GM12878 (cell line): ENCODE results near the gene GKN2. TPM values are rescaled to one million over a fixed set of nuclear protein-coding genes. Genes with fewer than 3 reads are reported as not detected.

Experiments
- ATAC-seq: fragments of 200-7000 bp; cut with Tn5 transposase; 3 replicates; pipeline ENCODE4 v1.9.1; 2020; ENCODE audit warnings: mild to moderate bottlenecking, moderate library complexity
- BruUV-seq: library from RNA; stranded (reverse); fragments of 400-500 nt; replicated peaks from 2 replicates; lab custom pipeline; 2021; lab: Mats Ljungman, UMichigan
- CTCF ChIA-PET: fragments of 300-600 bp; sonication (Branson Sonifier 250); formaldehyde crosslinking; extraction: SDS; loops from one replicate; lab custom pipeline; 2021; ENCODE audit warnings: inconsistent platforms; lab: Yijun Ruan, JAX
- POLR2A ChIA-PET: fragments of 350-600 bp; formaldehyde crosslinking; extraction: SDS; loops from one replicate; lab custom pipeline; 2021; ENCODE audit warnings: inconsistent platforms; lab: Charles Lee
- RAD21 ChIA-PET: fragments of 300-600 bp; sonication (Branson Sonifier 250); formaldehyde crosslinking; loops from one replicate; lab custom pipeline; 2023; ENCODE audit warnings: antibody characterized with exemption; ENCODE audit not compliant: unreplicated experiment; lab: Charles Lee
- SMC1A ChIA-PET: fragments of 300-600 bp; sonication (Branson Sonifier 250); formaldehyde crosslinking; loops from one replicate; lab custom pipeline; 2023; ENCODE audit not compliant: unreplicated experiment, uncharacterized antibody; lab: Charles Lee
- DNase-seq: peaks from one replicate; pipeline ENCODE4 v3.0.0-alpha.2; 2011; ENCODE audit warnings: low read depth, low spot score
- FAIRE-seq: peaks from 3 replicates; lab custom pipeline; 2011; peaks lifted over from hg19 to GRCh38; lab: Jason Lieb, UNC
- H2AFZ ChIP-seq: 2 replicates; pipeline ENCODE4 v1.6.0; 2011; ENCODE audit warnings: low read depth, low read length, control low read depth; ENCODE audit not compliant: control insufficient read depth
- H3K27ac ChIP-seq: 2 replicates; pipeline ENCODE4 v1.5.1; 2011; ENCODE audit warnings: control low read depth; ENCODE audit not compliant: control insufficient read depth, insufficient read depth
- H3K27me3 ChIP-seq, 2 experiments: replicated peaks in 1 of 2; 2 replicates each; pipeline versions ENCODE4 v1.6.0 to v1.6.1; 2011; ENCODE audit warnings: low read length in 1 of 2; ENCODE audit not compliant: control insufficient read depth in 2 of 2, insufficient read depth in 2 of 2
- H3K36me3 ChIP-seq, 2 experiments: 2 replicates each; pipeline ENCODE4 v1.5.1; 2011; ENCODE audit warnings: low read length in 1 of 2; ENCODE audit not compliant: control insufficient read depth in 2 of 2, insufficient read depth in 2 of 2
- H3K4me1 ChIP-seq: 2 replicates; pipeline ENCODE4 v1.6.1; 2011; ENCODE audit warnings: mild to moderate bottlenecking, low read length, moderate library complexity, mixed read lengths; ENCODE audit not compliant: control insufficient read depth, insufficient read depth
- H3K4me2 ChIP-seq: 2 replicates; pipeline ENCODE4 v1.6.0; 2011; ENCODE audit warnings: control low read depth; ENCODE audit not compliant: control insufficient read depth, insufficient read depth
- H3K4me3 ChIP-seq: fragments of 200-600 bp; sonication (generic); 2 replicates; pipeline ENCODE4 v1.5.1; 2016
- H3K79me2 ChIP-seq: 2 replicates; pipeline ENCODE4 v1.6.0; 2011; ENCODE audit warnings: low read length; ENCODE audit not compliant: control insufficient read depth, insufficient read depth
- H3K9ac ChIP-seq: 2 replicates; pipeline ENCODE4 v1.8.0; 2011; ENCODE audit warnings: low read length, control low read depth, mixed read lengths; ENCODE audit not compliant: control insufficient read depth, insufficient read depth
- H3K9me3 ChIP-seq: replicated peaks from 3 replicates; pipeline ENCODE4 v1.5.1; 2011; ENCODE audit warnings: mild to moderate bottlenecking, low read length; ENCODE audit not compliant: control insufficient read depth, insufficient read depth
- H4K20me1 ChIP-seq: 2 replicates; pipeline ENCODE4 v1.6.0; 2011; ENCODE audit not compliant: control insufficient read depth, insufficient read depth
- ASH2L ChIP-seq: fragments of 300-600, 200-600 bp; sonication (generic); IDR thresholded peaks from 2 replicates; pipeline ENCODE4 v1.6.1; 2017; ENCODE audit warnings: low read depth, mild to moderate bottlenecking, borderline replicate concordance
- CBX5 ChIP-seq: sonication (generic); IDR thresholded peaks from 2 replicates; pipeline ENCODE4 v1.6.1; 2016; ENCODE audit warnings: low read depth, moderate library complexity, mild to moderate bottlenecking, inconsistent platforms
- CHD2 ChIP-seq: IDR thresholded peaks from 2 replicates; pipeline ENCODE4 v1.6.1; 2011; ENCODE audit warnings: low read depth, low read length, improper control_type of control experiment, borderline replicate concordance
- FOXM1 ChIP-seq: IDR thresholded peaks from 2 replicates; pipeline ENCODE4 v1.6.1; 2012; ENCODE audit warnings: low read depth, mild to moderate bottlenecking, inconsistent platforms, low read length, moderate library complexity
- MYB ChIP-seq: fragments of 150-350 bp; IDR thresholded peaks from 2 replicates; pipeline ENCODE4 v1.6.1; 2014; ENCODE audit warnings: mild to moderate bottlenecking, low read depth, low read length, borderline replicate concordance
- NR2F1 ChIP-seq: fragments of 450-650 bp; conservative IDR thresholded peaks from 2 replicates; pipeline ENCODE4 v1.6.1; 2017; ENCODE audit warnings: mild to moderate bottlenecking
- NRF1 ChIP-seq: conservative IDR thresholded peaks from 2 replicates; pipeline ENCODE4 v1.6.1; 2011; ENCODE audit warnings: mild to moderate bottlenecking, low read depth, low read length, improper control_type of control experiment
- PAX8 ChIP-seq: fragments of 450-650 bp; IDR thresholded peaks from 2 replicates; pipeline ENCODE4 v1.6.1; 2017; ENCODE audit warnings: mild to moderate bottlenecking, moderate library complexity
- SRF ChIP-seq, 2 experiments: IDR thresholded peaks; 2 replicates each; pipeline ENCODE4 v1.6.1; 2011; ENCODE audit warnings: low read depth in 2 of 2, low read length in 2 of 2, mild to moderate bottlenecking in 1 of 2, moderate library complexity in 1 of 2
- ZNF217 ChIP-seq: fragments of 450-650 bp; IDR thresholded peaks from 2 replicates; pipeline ENCODE4 v1.6.1; 2017; ENCODE audit warnings: antibody characterized with exemption, mild to moderate bottlenecking
- WGBS: methylation state at CpG from one replicate; pipeline ENCODE4 v1.1.6; 2016; ENCODE audit warnings: low lambda C conversion rate; ENCODE audit not compliant: insufficient replicate concordance, insufficient coverage; ENCODE audit errors: missing lambda C conversion rate; 5-methylcytosine and 5-hydroxymethylcytosine counted together
- in situ Hi-C: fragments of 300-500 bp; cut with MboI; formaldehyde crosslinking; loops from 9 replicates; pipeline ENCODE4 v1.14.3; 2018; ENCODE audit warnings: mixed read lengths
- intact Hi-C: fragments of 100-400 bp; cut with micrococcal nuclease; formaldehyde crosslinking; loops from one replicate; pipeline ENCODE4 v1.14.2; 2022; ENCODE audit not compliant: unreplicated experiment
- polyA plus RNA-seq, 11 experiments: library from polyadenylated mRNA; depleted of rRNA in 4 of 11; unstranded in 6 of 11; stranded (reverse) in 5 of 11; fragments of >200 nt; fragmentation: Nextera tagmentation in 4 of 11; fragmentation: Illumina TruSeq in 1 of 11; extraction: Ambion mirVana in 4 of 11; extraction: Trizol in 1 of 11; gene quantifications; 1 replicate in 1 of 11; 2 replicates in 10 of 11; pipeline versions ENCODE4 v1.2.1 to v1.2.3, GENCODE V29; 2011 to 2016; ENCODE audit warnings: inconsistent platforms in 2 of 11, missing spikeins in 2 of 11, low read depth in 1 of 11
- total RNA-seq, 4 experiments: library from RNA; depleted of rRNA in 3 of 4; stranded (reverse); fragments of >200 nt in 3 of 4; fragmentation: Illumina TruSeq in 1 of 4; extraction: Trizol in 1 of 4; gene quantifications; 2 replicates each; pipeline versions ENCODE4 v1.2.1 to v1.2.3, GENCODE V29; 2013 to 2021
- TF ChIP-seq, protein P1 (sequence below): fragments of 450-650 bp; IDR thresholded peaks from 2 replicates; pipeline ENCODE4 v1.6.1; 2016; ENCODE audit warnings: mild to moderate bottlenecking, moderate library complexity, borderline replicate concordance
- TF ChIP-seq, protein P2 (sequence below): IDR thresholded peaks from 2 replicates; pipeline ENCODE4 v1.6.1; 2012; ENCODE audit warnings: low read depth, low read length, improper control_type of control experiment
- TF ChIP-seq, protein P3 (sequence below): fragments of 150-350 bp; IDR thresholded peaks from 2 replicates; pipeline ENCODE4 v1.6.1; 2014; ENCODE audit warnings: mild to moderate bottlenecking, low read depth, low read length
- TF ChIP-seq, protein P4 (sequence below): fragments of 450-650 bp; formaldehyde crosslinking; IDR thresholded peaks from 2 replicates; pipeline ENCODE4 v1.5.0; 2022; ENCODE audit warnings: mild to moderate bottlenecking, missing genetic modification characterization

The GKN2 gene
- total and polyA plus RNA-seq, 10 of the 15 experiments (the other 5 are each of a cell fraction or from before 2014, with no cell fraction given): not detected

DNA sequence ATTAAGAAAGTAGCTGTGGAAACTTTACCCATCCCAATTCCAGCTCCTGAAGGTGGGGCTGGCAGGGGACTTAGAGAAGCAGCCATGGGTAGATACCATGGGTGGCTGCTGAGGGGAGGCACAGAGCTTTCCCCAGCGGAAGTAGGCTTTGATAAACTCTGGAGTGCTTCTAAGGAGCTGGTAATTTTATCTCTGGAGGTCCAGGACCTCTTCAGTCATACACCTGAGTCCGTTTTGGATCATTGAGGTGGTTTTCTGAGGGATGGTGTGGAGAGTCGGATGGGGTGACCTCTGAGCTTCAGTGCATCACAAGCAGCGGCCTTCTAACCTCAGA is 44.8 kb downstream of the GKN2 start:
- intact Hi-C loops: no loop called here
- in situ Hi-C loops: loop anchor here (5.0 kb wide), 1 partner anchor 156 kb away; no protein-coding TSS in a partner anchor
- ATAC-seq: no peak; the same call in 2 of the 3 replicates
- DNase-seq: no peak
- RAD21 ChIA-PET: interaction anchor here (1.1 to 2.7 kb wide), 4 partner anchors 156 to 444 kb away, joined by 4 to 9 read pairs (median 6); no protein-coding TSS in a partner anchor
- Histone ChIP-seq H4K20me1 (no peaks in the 10 kb centered on the region), H3K36me3 (no peaks in the 10 kb centered on the region), H2AFZ (peak overlapping the region; percentile 79), H3K9me3 (no peaks in the 10 kb centered on the region; the same call in 2 of the 3 replicates), H3K4me2 (peak overlapping the region; percentile 49; the same call in 1 of the 2 replicates), H3K79me2 (no peaks in the 10 kb centered on the region), H3K27me3 (no peaks in the 10 kb centered on the region; a peak in 1 of 4 replicates), H3K9ac (peak overlapping the region; percentile 12; the same call in 1 of the 2 replicates), H3K4me3 (no peak overlapping the region), H3K4me1 (peaks cover 16% of the 10 kb centered on the region), H3K27ac (peak overlapping the region; percentile 93)
- CTCF ChIA-PET: interaction anchor here (0.8 to 5.0 kb wide), 14 partner anchors 10 to 443 kb away, joined by 3 to 48 read pairs (median 4); partner anchors contain the start of genes APLF and FBXO48
- FAIRE-seq: no peak
- no TSS peak for BruUV-seq
- 2% methylated on average over 4 of the region's 4 CpGs for WGBS
- POLR2A ChIA-PET: no interaction called here
- SMC1A ChIA-PET: interaction anchor here (1.0 to 2.7 kb wide), 11 partner anchors 9 to 444 kb away, joined by 3 to 16 read pairs (median 4); partner anchors contain the start of genes APLF and FBXO48
- TF ChIP-seq ZNF217: no peak
- no peak for TF ChIP-seq FOXM1
- no peak for TF ChIP-seq SRF (IDR thresholded peaks at IDR 0.05; ENCODE audit: low read depth in 2 of 2, low read length in 2 of 2)
- no peak for TF ChIP-seq ASH2L
- no peak for TF ChIP-seq PAX8
- TF ChIP-seq, protein P1, sequence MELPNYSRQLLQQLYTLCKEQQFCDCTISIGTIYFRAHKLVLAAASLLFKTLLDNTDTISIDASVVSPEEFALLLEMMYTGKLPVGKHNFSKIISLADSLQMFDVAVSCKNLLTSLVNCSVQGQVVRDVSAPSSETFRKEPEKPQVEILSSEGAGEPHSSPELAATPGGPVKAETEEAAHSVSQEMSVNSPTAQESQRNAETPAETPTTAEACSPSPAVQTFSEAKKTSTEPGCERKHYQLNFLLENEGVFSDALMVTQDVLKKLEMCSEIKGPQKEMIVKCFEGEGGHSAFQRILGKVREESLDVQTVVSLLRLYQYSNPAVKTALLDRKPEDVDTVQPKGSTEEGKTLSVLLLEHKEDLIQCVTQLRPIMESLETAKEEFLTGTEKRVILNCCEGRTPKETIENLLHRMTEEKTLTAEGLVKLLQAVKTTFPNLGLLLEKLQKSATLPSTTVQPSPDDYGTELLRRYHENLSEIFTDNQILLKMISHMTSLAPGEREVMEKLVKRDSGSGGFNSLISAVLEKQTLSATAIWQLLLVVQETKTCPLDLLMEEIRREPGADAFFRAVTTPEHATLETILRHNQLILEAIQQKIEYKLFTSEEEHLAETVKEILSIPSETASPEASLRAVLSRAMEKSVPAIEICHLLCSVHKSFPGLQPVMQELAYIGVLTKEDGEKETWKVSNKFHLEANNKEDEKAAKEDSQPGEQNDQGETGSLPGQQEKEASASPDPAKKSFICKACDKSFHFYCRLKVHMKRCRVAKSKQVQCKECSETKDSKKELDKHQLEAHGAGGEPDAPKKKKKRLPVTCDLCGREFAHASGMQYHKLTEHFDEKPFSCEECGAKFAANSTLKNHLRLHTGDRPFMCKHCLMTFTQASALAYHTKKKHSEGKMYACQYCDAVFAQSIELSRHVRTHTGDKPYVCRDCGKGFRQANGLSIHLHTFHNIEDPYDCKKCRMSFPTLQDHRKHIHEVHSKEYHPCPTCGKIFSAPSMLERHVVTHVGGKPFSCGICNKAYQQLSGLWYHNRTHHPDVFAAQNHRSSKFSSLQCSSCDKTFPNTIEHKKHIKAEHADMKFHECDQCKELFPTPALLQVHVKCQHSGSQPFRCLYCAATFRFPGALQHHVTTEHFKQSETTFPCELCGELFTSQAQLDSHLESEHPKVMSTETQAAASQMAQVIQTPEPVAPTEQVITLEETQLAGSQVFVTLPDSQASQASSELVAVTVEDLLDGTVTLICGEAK: no peak
- no peak for TF ChIP-seq MYB
- TF ChIP-seq CHD2: no peak
- TF ChIP-seq, protein P2, sequence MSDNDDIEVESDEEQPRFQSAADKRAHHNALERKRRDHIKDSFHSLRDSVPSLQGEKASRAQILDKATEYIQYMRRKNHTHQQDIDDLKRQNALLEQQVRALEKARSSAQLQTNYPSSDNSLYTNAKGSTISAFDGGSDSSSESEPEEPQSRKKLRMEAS: no peak
- TF ChIP-seq NR2F1: no peak
- TF ChIP-seq, protein P3, sequence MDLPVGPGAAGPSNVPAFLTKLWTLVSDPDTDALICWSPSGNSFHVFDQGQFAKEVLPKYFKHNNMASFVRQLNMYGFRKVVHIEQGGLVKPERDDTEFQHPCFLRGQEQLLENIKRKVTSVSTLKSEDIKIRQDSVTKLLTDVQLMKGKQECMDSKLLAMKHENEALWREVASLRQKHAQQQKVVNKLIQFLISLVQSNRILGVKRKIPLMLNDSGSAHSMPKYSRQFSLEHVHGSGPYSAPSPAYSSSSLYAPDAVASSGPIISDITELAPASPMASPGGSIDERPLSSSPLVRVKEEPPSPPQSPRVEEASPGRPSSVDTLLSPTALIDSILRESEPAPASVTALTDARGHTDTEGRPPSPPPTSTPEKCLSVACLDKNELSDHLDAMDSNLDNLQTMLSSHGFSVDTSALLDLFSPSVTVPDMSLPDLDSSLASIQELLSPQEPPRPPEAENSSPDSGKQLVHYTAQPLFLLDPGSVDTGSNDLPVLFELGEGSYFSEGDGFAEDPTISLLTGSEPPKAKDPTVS: no peak
- TF ChIP-seq, protein P4, sequence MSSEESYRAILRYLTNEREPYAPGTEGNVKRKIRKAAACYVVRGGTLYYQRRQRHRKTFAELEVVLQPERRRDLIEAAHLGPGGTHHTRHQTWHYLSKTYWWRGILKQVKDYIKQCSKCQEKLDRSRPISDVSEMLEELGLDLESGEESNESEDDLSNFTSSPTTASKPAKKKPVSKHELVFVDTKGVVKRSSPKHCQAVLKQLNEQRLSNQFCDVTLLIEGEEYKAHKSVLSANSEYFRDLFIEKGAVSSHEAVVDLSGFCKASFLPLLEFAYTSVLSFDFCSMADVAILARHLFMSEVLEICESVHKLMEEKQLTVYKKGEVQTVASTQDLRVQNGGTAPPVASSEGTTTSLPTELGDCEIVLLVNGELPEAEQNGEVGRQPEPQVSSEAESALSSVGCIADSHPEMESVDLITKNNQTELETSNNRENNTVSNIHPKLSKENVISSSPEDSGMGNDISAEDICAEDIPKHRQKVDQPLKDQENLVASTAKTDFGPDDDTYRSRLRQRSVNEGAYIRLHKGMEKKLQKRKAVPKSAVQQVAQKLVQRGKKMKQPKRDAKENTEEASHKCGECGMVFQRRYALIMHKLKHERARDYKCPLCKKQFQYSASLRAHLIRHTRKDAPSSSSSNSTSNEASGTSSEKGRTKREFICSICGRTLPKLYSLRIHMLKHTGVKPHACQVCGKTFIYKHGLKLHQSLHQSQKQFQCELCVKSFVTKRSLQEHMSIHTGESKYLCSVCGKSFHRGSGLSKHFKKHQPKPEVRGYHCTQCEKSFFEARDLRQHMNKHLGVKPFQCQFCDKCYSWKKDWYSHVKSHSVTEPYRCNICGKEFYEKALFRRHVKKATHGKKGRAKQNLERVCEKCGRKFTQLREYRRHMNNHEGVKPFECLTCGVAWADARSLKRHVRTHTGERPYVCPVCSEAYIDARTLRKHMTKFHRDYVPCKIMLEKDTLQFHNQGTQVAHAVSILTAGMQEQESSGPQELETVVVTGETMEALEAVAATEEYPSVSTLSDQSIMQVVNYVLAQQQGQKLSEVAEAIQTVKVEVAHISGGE (CRISPR knock-in tag): no peak
- no peak for TF ChIP-seq CBX5
- no peak for TF ChIP-seq NRF1
